ENCODE measurements around the gene GRIN1.

The GRIN1 gene

GRCh38 chr9:137107982-137108381, 31.0 kb upstream of the GRIN1 start:
- ChIA-PET POLR2A (interaction anchor here (1.1 to 1.6 kb wide), 2 partner anchors 21 to 115 kb away, joined by 3 to 4 read pairs; partner anchors contain the start of genes MAN1B1 and RNF208), CTCF (no interaction called here)
- TF ChIP-seq ELF4 (IDR thresholded peaks at IDR 0.05) (no peak), BHLHE40 (IDR thresholded peaks at IDR 0.05; ENCODE audit: borderline replicate concordance) (no peak), TARDBP (IDR thresholded peaks at IDR 0.05) (no peak), HDGF (IDR thresholded peaks at IDR 0.05; ENCODE audit: borderline replicate concordance) (no peak), FOXA1 (IDR thresholded peaks at IDR 0.05) (no peak), CTBP1 (IDR thresholded peaks at IDR 0.05; ENCODE audit: borderline replicate concordance) (no peak), ZNF384 (IDR thresholded peaks at IDR 0.05) (no peak)
- TF ChIP-seq, protein P1, sequence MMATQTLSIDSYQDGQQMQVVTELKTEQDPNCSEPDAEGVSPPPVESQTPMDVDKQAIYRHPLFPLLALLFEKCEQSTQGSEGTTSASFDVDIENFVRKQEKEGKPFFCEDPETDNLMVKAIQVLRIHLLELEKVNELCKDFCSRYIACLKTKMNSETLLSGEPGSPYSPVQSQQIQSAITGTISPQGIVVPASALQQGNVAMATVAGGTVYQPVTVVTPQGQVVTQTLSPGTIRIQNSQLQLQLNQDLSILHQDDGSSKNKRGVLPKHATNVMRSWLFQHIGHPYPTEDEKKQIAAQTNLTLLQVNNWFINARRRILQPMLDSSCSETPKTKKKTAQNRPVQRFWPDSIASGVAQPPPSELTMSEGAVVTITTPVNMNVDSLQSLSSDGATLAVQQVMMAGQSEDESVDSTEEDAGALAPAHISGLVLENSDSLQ (IDR thresholded peaks at IDR 0.05) = no peak
- no peak for DNase-seq (ENCODE audit: extremely low spot score)

- TF ChIP-seq SP1 (IDR thresholded peaks at IDR 0.05) (no peak), L3MBTL2 (conservative IDR thresholded peaks at IDR 0.05) (no peak), FOXA1 (IDR thresholded peaks at IDR 0.05) (no peak), SUZ12 (IDR thresholded peaks at IDR 0.05) (no peak), NFRKB (IDR thresholded peaks at IDR 0.05) (no peak), LEF1 (IDR thresholded peaks at IDR 0.05; ENCODE audit: borderline replicate concordance) (no peak), HDGF (IDR thresholded peaks at IDR 0.05; ENCODE audit: borderline replicate concordance) (no peak), ARNT (IDR thresholded peaks at IDR 0.05) (no peak), FOXK2 (IDR thresholded peaks at IDR 0.05) (no peak), BHLHE40 (IDR thresholded peaks at IDR 0.05; ENCODE audit: borderline replicate concordance) (no peak), CTBP1 (IDR thresholded peaks at IDR 0.05; ENCODE audit: borderline replicate concordance) (no peak), TARDBP (IDR thresholded peaks at IDR 0.05) (no peak), ZNF384 (IDR thresholded peaks at IDR 0.05) (no peak), FOXM1 (IDR thresholded peaks at IDR 0.05; ENCODE audit: borderline replicate concordance) (no peak), ELF4 (IDR thresholded peaks at IDR 0.05) (no peak)
- TF ChIP-seq, protein P1 (IDR thresholded peaks at IDR 0.05) = no peak
- DNase-seq (ENCODE audit: extremely low spot score) = no peak
- CTCF ChIA-PET = no interaction called here
- POLR2A ChIA-PET = no interaction called here
Measured at GRCh38 chr9:137108608-137109249, 30.2 kb upstream of the GRIN1 start.

GRCh38 chr9:137109250-137110146, 29.5 kb upstream of the GRIN1 start:
- no peak for DNase-seq (ENCODE audit: extremely low spot score)
- TF ChIP-seq CTBP1 (IDR thresholded peaks at IDR 0.05; ENCODE audit: borderline replicate concordance) (no peak), SP1 (IDR thresholded peaks at IDR 0.05) (no peak), FOXM1 (IDR thresholded peaks at IDR 0.05; ENCODE audit: borderline replicate concordance) (no peak), FOXK2 (IDR thresholded peaks at IDR 0.05) (no peak), LEF1 (IDR thresholded peaks at IDR 0.05; ENCODE audit: borderline replicate concordance) (no peak), L3MBTL2 (conservative IDR thresholded peaks at IDR 0.05) (no peak), NFRKB (IDR thresholded peaks at IDR 0.05) (no peak), FOXA1 (IDR thresholded peaks at IDR 0.05) (no peak), HDGF (IDR thresholded peaks at IDR 0.05; ENCODE audit: borderline replicate concordance) (no peak), ZNF384 (IDR thresholded peaks at IDR 0.05) (no peak), SUZ12 (IDR thresholded peaks at IDR 0.05) (no peak)
- TF ChIP-seq, protein P1 (IDR thresholded peaks at IDR 0.05) = no peak
- POLR2A ChIA-PET = no interaction called here
- CTCF ChIA-PET = no interaction called here

DNA sequence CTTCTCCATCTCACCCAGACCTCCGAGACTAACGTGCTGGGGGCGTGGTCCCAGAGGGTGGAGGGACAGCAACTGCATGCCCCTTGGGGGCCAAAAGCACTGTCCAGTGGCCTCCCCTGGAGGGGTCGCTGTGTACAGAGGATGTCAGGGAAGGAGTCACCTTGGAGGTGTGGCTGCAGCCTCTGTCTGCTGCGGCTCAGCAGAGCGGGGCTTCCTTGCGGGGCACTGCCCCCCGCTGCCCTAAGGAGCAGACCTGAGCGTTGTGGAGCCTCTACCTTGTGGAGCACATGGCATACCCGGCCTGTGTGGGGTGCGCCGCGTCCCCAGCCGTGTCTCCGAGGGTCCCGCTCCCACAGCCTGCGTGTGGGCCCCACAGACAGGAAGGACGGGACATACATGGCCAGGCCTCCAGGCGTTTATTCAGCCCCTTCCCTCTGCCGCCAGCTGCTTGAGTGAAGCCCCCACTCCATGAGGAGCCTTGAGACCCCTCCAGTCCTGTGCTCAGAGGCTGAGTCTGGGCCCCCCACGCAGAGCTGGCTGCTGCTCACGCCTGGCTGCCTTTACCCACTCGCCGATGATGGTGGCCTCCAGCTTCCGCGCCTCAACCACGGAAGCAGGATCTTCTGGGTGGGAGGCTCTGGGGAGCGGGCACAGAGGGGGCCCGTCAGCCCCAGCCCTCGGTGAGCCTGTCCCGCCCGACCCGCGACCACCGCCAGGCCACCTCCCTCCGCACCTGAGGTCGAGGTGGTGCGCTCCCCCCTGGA, 28.6 kb upstream of the GRIN1 start:
- no peak for DNase-seq (ENCODE audit: extremely low spot score)
- TF ChIP-seq TARDBP (IDR thresholded peaks at IDR 0.05) = no peak
- POLR2A ChIA-PET = no interaction called here
- CTCF ChIA-PET = no interaction called here

DNA sequence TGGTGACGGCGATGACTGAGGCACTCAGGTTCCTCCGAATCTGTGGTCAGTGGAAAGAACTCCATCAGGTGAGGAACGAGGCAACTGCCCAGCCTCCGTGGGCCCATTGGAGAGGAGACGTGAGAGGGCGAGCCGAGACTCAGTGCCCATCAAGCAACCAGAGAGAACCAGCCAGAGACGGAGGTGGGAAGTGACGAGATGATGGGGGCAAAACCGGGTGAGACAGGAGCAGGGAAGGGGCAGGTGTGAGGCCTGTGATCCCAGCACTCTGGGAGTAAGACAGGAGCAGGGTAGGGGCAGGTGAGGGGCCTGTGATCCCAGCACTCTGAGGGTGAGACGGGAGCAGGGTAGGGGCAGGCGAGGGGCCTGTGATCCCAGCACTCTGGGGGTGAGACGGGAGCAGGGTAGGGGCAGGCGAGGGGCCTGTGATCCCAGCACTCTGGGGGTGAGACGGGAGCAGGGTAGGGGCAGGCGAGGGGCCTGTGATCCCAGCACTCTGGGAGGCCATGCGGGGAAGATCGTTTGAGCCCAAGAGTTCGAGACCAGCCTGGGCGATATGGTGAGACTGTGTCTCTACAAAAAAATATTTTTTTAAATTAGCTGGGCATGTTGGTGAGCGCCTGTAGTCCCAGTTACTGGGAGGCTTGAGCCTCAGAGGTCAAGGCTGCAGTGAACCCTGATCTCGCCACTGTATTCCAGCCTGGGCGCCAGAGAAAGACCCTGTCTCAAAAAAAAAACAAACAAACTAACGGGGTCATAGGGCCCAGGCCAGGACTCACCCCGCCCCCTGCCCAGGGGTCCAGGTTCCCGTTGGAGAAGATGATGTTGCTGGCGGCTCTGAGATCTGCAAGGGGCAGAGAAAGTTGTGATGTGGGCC, 27.8 kb upstream of the GRIN1 start:
- no peak for TF ChIP-seq HDGF (IDR thresholded peaks at IDR 0.05; ENCODE audit: borderline replicate concordance)
- TF ChIP-seq ARNT (IDR thresholded peaks at IDR 0.05) = no peak
- no peak for TF ChIP-seq TARDBP (IDR thresholded peaks at IDR 0.05)
- TF ChIP-seq FOXM1 (IDR thresholded peaks at IDR 0.05; ENCODE audit: borderline replicate concordance) = no peak
- no peak for TF ChIP-seq BHLHE40 (IDR thresholded peaks at IDR 0.05; ENCODE audit: borderline replicate concordance)
- no peak for TF ChIP-seq NFRKB (IDR thresholded peaks at IDR 0.05)
- no peak for TF ChIP-seq LEF1 (IDR thresholded peaks at IDR 0.05; ENCODE audit: borderline replicate concordance)
- no peak for TF ChIP-seq L3MBTL2 (conservative IDR thresholded peaks at IDR 0.05)
- no peak for TF ChIP-seq ELF4 (IDR thresholded peaks at IDR 0.05)
- TF ChIP-seq ZNF384 (IDR thresholded peaks at IDR 0.05) = no peak
- TF ChIP-seq FOXA1 (IDR thresholded peaks at IDR 0.05) = no peak
- TF ChIP-seq CTBP1 (IDR thresholded peaks at IDR 0.05; ENCODE audit: borderline replicate concordance) = no peak
- TF ChIP-seq FOXK2 (IDR thresholded peaks at IDR 0.05) = no peak
- TF ChIP-seq, protein P1 (IDR thresholded peaks at IDR 0.05) = no peak
- no peak for TF ChIP-seq SP1 (IDR thresholded peaks at IDR 0.05)
- no peak for TF ChIP-seq SUZ12 (IDR thresholded peaks at IDR 0.05)
- DNase-seq (ENCODE audit: extremely low spot score) = no peak
- ChIA-PET POLR2A (no interaction called here), CTCF (interaction anchor here (0.6 kb wide), 2 partner anchors 15 to 24 kb away, joined by 3 to 4 read pairs; partner anchors contain the start of gene MAN1B1)
